Measurements from ENCODE around the gene ADGRG7. TPM values are rescaled to one million over a fixed set of nuclear protein-coding genes. Genes with fewer than 3 reads are reported as not detected.
"Not testable (repeated sequence)": the region's sequence is repeated elsewhere in the genome, so short reads cannot be mapped to it uniquely, and the experiment has no call there.

The ADGRG7 gene
- total and polyA plus RNA-seq, 2 donors (not counting 1 experiment from before 2014, with no cell fraction given) = not detected

DNA sequence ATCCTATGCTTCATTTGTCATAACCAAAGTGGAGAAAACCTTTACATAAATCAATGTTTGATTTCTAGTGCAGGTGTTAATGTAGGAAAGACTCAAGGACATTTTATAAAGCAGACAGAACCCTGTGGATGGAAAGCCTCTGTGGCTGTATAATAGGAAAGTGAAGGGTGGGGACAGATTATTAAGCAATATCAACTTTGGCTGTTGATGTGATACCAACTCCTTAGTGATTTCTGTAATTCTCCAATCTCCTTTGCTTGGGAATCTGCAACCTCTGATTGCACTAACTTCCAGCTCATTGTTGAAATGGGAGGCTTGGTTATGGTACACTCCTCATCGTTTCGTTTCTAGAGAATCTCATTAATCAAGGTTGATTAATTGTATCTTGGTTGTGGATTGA, 29.3 kb upstream of the ADGRG7 start:
- Histone ChIP-seq H3K4me3 (ENCODE audit: control extremely low read depth in 1 of 5, extremely low read depth in 1 of 5, insufficient read depth in 1 of 5, low read depth in 2 of 5, low read length in 4 of 5) (no peak overlapping the region), H3K36me3 (replicated peaks in 1 of 2; ENCODE audit: control extremely low read depth in 1 of 2, control insufficient read depth in 1 of 2, extremely low read depth in 1 of 2, insufficient read depth in 2 of 2, low read length in 1 of 2) (no peaks in the 10 kb centered on the region), H3K4me2 (replicated peaks; ENCODE audit: low read depth, low read length, poor library complexity, severe bottlenecking) (no peak overlapping the region), H3K27ac (ENCODE audit: low read length in 2 of 2) (no peak overlapping the region), H3K4me1 (ENCODE audit: control insufficient read depth in 2 of 2, insufficient read depth in 2 of 2, low read length in 2 of 2) (no peaks in the 10 kb centered on the region), H3K9me3 (ENCODE audit: control extremely low read depth in 1 of 3, control insufficient read depth in 2 of 3, insufficient read depth in 1 of 3, low read length in 2 of 3) (no peaks in the 10 kb centered on the region), H4K20me1 (ENCODE audit: control insufficient read depth, insufficient read depth, low read length, poor library complexity, severe bottlenecking) (no peaks in the 10 kb centered on the region), H2AFZ (ENCODE audit: insufficient read depth, low read depth, low read length, poor library complexity, severe bottlenecking) (no peak overlapping the region), H3K27me3 (replicated peaks in 1 of 4; ENCODE audit: control extremely low read depth in 1 of 4, control insufficient read depth in 3 of 4, insufficient read depth in 4 of 4, low read length in 3 of 4) (peaks cover 0 to 3% (median 0%) of the 10 kb centered on the region in 4 experiments), H3K9ac (ENCODE audit: low read length) (no peak overlapping the region), H3K79me2 (ENCODE audit: control insufficient read depth, insufficient read depth, low read length) (no peaks in the 10 kb centered on the region)
- TF ChIP-seq, protein P1, sequence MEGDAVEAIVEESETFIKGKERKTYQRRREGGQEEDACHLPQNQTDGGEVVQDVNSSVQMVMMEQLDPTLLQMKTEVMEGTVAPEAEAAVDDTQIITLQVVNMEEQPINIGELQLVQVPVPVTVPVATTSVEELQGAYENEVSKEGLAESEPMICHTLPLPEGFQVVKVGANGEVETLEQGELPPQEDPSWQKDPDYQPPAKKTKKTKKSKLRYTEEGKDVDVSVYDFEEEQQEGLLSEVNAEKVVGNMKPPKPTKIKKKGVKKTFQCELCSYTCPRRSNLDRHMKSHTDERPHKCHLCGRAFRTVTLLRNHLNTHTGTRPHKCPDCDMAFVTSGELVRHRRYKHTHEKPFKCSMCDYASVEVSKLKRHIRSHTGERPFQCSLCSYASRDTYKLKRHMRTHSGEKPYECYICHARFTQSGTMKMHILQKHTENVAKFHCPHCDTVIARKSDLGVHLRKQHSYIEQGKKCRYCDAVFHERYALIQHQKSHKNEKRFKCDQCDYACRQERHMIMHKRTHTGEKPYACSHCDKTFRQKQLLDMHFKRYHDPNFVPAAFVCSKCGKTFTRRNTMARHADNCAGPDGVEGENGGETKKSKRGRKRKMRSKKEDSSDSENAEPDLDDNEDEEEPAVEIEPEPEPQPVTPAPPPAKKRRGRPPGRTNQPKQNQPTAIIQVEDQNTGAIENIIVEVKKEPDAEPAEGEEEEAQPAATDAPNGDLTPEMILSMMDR (IDR thresholded peaks at IDR 0.05) = no peak
- TF ChIP-seq EZH2 (IDR thresholded peaks at IDR 0.05; ENCODE audit: borderline replicate concordance, insufficient read depth, low read depth, low read length, poor library complexity, severe bottlenecking) = no peak
- H3K27ac Mint-ChIP-seq = no peak overlapping the region
- no peaks in the 10 kb centered on the region for H3K4me1 Mint-ChIP-seq
- ChIA-PET CTCF (interaction anchor here (0.8 to 3.4 kb wide), 3 partner anchors 10 to 20 kb away, joined by 3 to 14 read pairs (median 3); no protein-coding TSS in a partner anchor), POLR2A (no interaction called here)
- H3K9me3 Mint-ChIP-seq (ENCODE audit: insufficient read depth) = no peaks in the 10 kb centered on the region
- intact Hi-C loops (cut with micrococcal nuclease) = no loop called here
- peaks cover 17% of the 10 kb centered on the region for H3K27me3 Mint-ChIP-seq
- DNase-seq (no peak), ATAC-seq (ENCODE audit: low read depth) (no peak)
- WGBS (ENCODE audit: insufficient coverage) = no CpG with 5 or more reads among the region's 2 CpGs
- H3K4me3 Mint-ChIP-seq = no peak overlapping the region

GRCh38 chr3:100581650-100582049, 27.8 kb upstream of the ADGRG7 start:
- peaks cover 0 to 3% (median 0%) of the 10 kb centered on the region in 4 experiments for H3K27me3 ChIP-seq (replicated peaks in 1 of 4; ENCODE audit: control extremely low read depth in 1 of 4, control insufficient read depth in 3 of 4, insufficient read depth in 4 of 4, low read length in 3 of 4)
- no peaks in the 10 kb centered on the region for H4K20me1 ChIP-seq (ENCODE audit: control insufficient read depth, insufficient read depth, low read length, poor library complexity, severe bottlenecking)
- H3K36me3 ChIP-seq (replicated peaks in 1 of 2; ENCODE audit: control extremely low read depth in 1 of 2, control insufficient read depth in 1 of 2, extremely low read depth in 1 of 2, insufficient read depth in 2 of 2, low read length in 1 of 2) = no peaks in the 10 kb centered on the region
- H3K27me3 Mint-ChIP-seq = peaks cover 17% of the 10 kb centered on the region
- no peaks in the 10 kb centered on the region for H3K9me3 Mint-ChIP-seq (ENCODE audit: insufficient read depth)
- H3K9me3 ChIP-seq (ENCODE audit: control extremely low read depth in 1 of 3, control insufficient read depth in 2 of 3, insufficient read depth in 1 of 3, low read length in 2 of 3) = no peaks in the 10 kb centered on the region
- H3K9ac ChIP-seq (ENCODE audit: low read length) = no peak overlapping the region
- H2AFZ ChIP-seq (ENCODE audit: insufficient read depth, low read depth, low read length, poor library complexity, severe bottlenecking) = no peak overlapping the region
- no peak overlapping the region for H3K27ac ChIP-seq (ENCODE audit: low read length in 2 of 2)
- ATAC-seq (ENCODE audit: low read depth) (no peak), DNase-seq (no peak)
- no peak overlapping the region for H3K27ac Mint-ChIP-seq
- no peak overlapping the region for H3K4me3 ChIP-seq (ENCODE audit: control extremely low read depth in 1 of 5, extremely low read depth in 1 of 5, insufficient read depth in 1 of 5, low read depth in 2 of 5, low read length in 4 of 5)
- H3K4me2 ChIP-seq (replicated peaks; ENCODE audit: low read depth, low read length, poor library complexity, severe bottlenecking) = no peak overlapping the region
- intact Hi-C loops (cut with micrococcal nuclease) = no loop called here
- H3K79me2 ChIP-seq (ENCODE audit: control insufficient read depth, insufficient read depth, low read length) = no peaks in the 10 kb centered on the region
- TF ChIP-seq, protein P1 (IDR thresholded peaks at IDR 0.05) = no peak
- no peak for TF ChIP-seq EZH2 (IDR thresholded peaks at IDR 0.05; ENCODE audit: borderline replicate concordance, insufficient read depth, low read depth, low read length, poor library complexity, severe bottlenecking)
- H3K4me1 Mint-ChIP-seq = no peaks in the 10 kb centered on the region
- WGBS (ENCODE audit: insufficient coverage) = no CpG with 5 or more reads among the region's 1 CpG
- H3K4me1 ChIP-seq (ENCODE audit: control insufficient read depth in 2 of 2, insufficient read depth in 2 of 2, low read length in 2 of 2) = no peaks in the 10 kb centered on the region
- ChIA-PET POLR2A (no interaction called here), CTCF (interaction anchor here (0.8 to 3.4 kb wide), 2 partner anchors 8 to 15 kb away, joined by 3 to 14 read pairs; no protein-coding TSS in a partner anchor)
- H3K4me3 Mint-ChIP-seq = no peak overlapping the region

DNA sequence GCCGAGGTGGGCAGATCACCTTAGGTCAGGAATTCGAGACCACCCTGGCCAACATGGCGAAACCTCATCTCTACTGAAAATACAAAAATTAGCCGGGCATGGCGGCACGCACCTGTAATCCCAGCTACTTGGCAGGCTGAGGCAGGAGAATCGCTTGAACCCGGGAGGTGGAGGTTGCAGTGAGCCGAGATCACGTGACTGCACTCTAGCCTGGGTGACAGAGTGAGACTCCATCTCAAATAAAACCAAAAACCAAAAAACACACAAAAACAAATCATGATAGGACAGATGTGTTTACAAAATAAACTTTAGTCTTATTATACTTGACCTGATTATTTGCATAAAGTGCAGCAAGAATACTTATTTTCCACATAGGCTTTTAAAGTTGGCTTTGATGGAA, 27.2 kb upstream of the ADGRG7 start:
- H3K9me3 Mint-ChIP-seq (ENCODE audit: insufficient read depth); intact Hi-C loops (cut with micrococcal nuclease); H3K4me2 ChIP-seq (replicated peaks; ENCODE audit: low read depth, low read length, poor library complexity, severe bottlenecking); H3K4me3 ChIP-seq (ENCODE audit: control extremely low read depth in 1 of 5, extremely low read depth in 1 of 5, insufficient read depth in 1 of 5, low read depth in 2 of 5, low read length in 4 of 5); H3K27ac ChIP-seq (ENCODE audit: low read length in 2 of 2); H3K9me3 ChIP-seq (ENCODE audit: control extremely low read depth in 1 of 3, control insufficient read depth in 2 of 3, insufficient read depth in 1 of 3, low read length in 2 of 3); POLR2A ChIA-PET; DNase-seq; H3K4me3 Mint-ChIP-seq; H3K79me2 ChIP-seq (ENCODE audit: control insufficient read depth, insufficient read depth, low read length); H3K27me3 ChIP-seq (replicated peaks in 1 of 4; ENCODE audit: control extremely low read depth in 1 of 4, control insufficient read depth in 3 of 4, insufficient read depth in 4 of 4, low read length in 3 of 4); ATAC-seq (ENCODE audit: low read depth); H3K4me1 Mint-ChIP-seq; H2AFZ ChIP-seq (ENCODE audit: insufficient read depth, low read depth, low read length, poor library complexity, severe bottlenecking); H3K36me3 ChIP-seq (replicated peaks in 1 of 2; ENCODE audit: control extremely low read depth in 1 of 2, control insufficient read depth in 1 of 2, extremely low read depth in 1 of 2, insufficient read depth in 2 of 2, low read length in 1 of 2); H3K27ac Mint-ChIP-seq; H4K20me1 ChIP-seq (ENCODE audit: control insufficient read depth, insufficient read depth, low read length, poor library complexity, severe bottlenecking); H3K4me1 ChIP-seq (ENCODE audit: control insufficient read depth in 2 of 2, insufficient read depth in 2 of 2, low read length in 2 of 2); H3K9ac ChIP-seq (ENCODE audit: low read length): not testable (repeated sequence)
- peaks cover 17% of the 10 kb centered on the region for H3K27me3 Mint-ChIP-seq
- CTCF ChIA-PET = interaction anchor here (3.4 kb wide), 1 partner anchor 8 kb away, joined by 14 read pairs; no protein-coding TSS in a partner anchor
- 93% methylated on average over 5 of the region's 10 CpGs for WGBS (ENCODE audit: insufficient coverage)
